Cerebellar cortex (tissue), 1 donor: ENCODE measurements around the gene ATG4B.
A peak's percentile ranks its signal among the peaks of the same experiment; 100 is the strongest.

Experiments used
- DNase-seq: peaks from one replicate; pipeline ENCODE4 v3.0.0-alpha.2; 2015; ENCODE audit warnings: low spot score

Gene ATG4B

GRCh38 chr2:241690202-241690717, 52.8 kb downstream of the ATG4B start:
- DNase-seq, result no peak

DNA sequence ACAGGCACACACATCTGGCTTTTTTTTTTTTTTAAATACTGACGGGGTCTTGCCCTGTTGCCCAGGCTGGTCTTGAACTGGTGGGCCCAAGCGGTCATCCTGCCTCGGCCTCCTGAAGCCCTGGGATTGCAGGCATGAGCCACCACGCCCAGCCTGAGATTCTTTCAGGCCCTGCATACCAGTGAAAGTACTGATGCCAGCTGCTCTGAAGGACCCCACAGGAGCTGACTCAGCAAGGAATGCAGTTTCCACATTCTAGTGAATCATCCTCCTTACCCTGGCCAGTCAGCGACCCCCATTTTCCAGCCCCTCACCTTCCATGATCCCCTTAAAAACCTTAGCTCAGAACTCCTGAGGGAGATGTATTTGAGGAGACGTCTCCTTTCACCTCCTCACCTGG, 55.0 kb downstream of the ATG4B start:
- no peak for DNase-seq

GRCh38 chr2:241695651-241696050, 58.2 kb downstream of the ATG4B start:
- DNase-seq, result no peak

DNA sequence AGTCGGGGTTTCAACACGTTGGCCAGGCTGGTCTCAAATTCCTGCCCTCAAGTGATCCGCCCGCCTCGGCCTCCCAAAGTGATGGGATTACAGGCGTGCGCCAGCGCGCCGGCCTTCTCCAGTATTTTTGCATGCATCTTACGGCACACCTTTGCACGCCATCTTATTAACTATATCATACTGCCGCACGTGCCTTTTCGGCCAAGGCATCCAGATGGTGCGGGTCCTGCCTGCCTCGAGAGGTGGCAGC, 63.6 kb downstream of the ATG4B start:
- no peak for DNase-seq

- DNase-seq, result peak; percentile 88
Observed at GRCh38 chr2:241701399-241702154, 64.1 kb downstream of the ATG4B start, which contains the start of gene ING5. TSS of gene ING5 (plus strand) at chr2:241702039. CDS start at chr2:241702066, 27 bp downstream.

- DNase-seq, result peak; percentile 79
Observed at GRCh38 chr2:241702155-241703031, 64.9 kb downstream of the ATG4B start.

DNA sequence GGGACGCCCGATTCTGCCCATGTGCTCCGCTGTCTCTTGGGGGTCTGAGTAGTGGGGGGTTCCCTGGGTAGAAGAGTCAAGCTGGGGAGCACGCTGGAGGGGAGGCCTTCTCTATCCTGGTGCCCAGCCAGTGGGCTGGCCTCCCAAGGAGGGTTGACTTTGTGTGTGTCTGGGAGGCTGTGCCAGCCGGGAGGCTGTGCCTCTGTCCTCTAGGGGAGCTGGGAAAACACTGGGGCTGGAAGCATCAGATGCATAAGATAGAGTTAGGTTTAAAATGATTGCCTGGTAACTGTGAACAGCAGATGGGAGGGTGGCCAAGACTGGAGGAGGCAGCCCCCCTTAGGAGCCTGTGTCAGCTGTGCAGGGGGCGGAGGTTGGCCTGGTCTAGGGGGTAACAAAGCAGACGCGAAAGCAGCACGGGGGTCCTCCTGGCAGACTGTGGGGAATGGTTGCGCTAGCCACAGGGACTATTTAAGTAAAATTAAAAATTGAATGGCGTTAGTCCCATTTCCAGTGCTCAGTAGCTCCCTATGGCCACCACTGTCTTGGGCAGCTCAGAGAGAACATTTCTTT, 65.6 kb downstream of the ATG4B start:
- DNase-seq, result peak; percentile 35

DNA sequence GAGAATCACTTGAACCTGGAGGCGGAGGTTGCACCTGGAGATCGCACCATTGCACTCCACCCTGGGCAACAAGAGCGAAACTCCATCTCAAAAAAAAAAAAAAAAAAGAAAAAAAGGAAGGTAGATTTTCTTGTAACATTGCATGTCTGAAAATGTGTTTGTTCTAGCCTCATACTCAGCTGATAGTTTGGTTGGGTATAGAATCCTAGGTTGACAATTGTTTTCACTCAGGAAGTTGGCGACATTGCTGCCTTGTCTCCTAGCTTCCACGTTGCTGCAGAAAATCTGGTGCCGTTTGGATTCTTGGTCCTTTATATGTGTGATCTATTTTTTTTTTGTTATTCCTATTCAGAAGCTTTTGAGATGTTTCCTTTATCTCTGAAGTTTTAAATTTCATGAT, 69.0 kb downstream of the ATG4B start:
- no peak for DNase-seq

GRCh38 chr2:241708879-241709278, 71.4 kb downstream of the ATG4B start:
- DNase-seq, result no peak

GRCh38 chr2:241719093-241719492, 81.6 kb downstream of the ATG4B start:
- DNase-seq, result no peak

DNA sequence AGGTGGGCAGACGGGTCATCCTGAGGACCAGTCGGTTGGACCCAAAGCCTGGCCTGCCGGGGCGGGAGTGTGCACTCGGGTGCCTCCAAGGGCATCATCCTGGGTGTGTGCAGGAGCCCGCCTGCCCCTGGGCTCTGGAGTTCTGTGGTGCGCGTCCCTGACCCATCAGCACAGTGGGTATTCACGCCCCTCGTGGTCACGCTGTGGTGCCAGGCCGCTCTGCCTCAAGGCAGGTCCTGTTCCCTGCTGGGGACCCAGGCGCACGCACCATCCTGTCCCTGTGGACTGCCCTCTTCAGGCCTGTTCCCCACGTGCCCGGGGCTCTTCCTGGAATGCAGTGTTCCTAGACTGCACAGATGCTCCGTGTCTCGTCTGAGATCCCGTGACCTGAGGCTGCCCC, 82.6 kb downstream of the ATG4B start:
- DNase-seq, result no peak

DNA sequence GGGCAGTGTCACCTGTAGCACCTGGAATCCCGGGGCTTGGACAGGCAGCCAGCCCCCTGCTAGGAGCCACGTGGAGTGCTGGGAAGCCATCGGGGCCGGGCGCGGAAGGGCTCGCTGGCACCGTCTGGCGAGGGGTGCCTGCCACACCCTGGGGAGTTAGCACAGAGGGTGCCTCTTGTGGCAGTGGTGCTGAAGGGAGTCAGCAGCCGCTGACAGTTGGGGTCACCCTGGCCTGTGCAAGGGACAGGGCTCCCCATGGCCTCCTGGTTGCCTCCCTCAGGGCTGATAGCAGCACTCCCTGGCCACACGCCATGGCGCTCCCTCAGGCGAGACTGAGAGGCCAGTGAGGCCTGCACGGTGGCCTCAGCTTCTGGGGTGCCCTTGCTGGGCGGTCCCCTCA, 83.1 kb downstream of the ATG4B start:
- DNase-seq, result no peak

DNA sequence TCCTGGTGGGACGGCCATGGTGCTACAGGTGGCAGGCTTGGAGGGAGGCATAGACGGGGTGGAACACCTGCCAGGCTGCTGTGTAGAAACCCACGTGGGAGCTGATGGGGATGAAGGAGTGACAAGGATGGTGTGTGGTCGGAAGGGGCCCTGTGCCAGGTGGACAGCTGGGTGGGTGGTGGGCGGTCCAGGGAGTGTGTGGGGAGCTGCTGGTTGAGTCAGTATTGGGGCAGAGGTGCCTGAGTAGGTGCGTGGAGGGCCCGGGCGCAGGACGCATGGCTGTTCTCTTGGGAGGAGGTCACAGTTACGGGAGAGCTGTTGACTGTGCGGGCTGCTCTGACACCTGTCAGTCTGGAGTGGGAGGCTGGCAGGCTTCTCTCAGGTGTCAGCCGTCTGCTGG, 84.4 kb downstream of the ATG4B start:
- DNase-seq, result no peak

DNA sequence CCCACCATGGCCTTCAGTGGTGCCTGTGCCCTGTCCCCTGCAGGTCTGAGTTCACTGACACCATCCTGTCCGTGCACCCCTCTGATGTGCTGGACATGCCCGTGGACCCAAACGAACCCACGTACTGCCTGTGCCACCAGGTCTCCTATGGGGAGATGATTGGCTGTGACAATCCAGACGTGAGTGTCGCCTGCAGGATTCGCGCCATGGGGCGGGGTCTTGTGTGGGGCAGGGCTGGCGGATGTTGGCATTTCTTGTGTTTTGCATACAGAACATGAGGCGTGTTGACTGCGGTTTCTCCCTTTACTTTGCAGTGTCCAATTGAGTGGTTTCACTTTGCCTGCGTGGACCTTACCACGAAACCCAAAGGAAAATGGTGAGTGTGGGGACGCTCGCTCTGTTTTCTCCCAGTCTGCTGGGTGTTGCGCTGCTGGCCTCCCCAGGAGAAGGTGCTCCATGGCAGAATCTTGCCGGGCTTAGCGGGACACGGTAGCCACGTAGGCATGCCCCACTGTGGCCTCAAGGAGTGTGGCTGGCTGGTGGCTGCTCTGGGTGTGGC, 85.5 kb downstream of the ATG4B start:
- DNase-seq, result no peak
